Measurements from ENCODE around the gene OR2D3.
"Not testable (repeated sequence)": the region's sequence is repeated elsewhere in the genome, so short reads cannot be mapped to it uniquely, and the experiment has no call there.

The OR2D3 gene, protein sequence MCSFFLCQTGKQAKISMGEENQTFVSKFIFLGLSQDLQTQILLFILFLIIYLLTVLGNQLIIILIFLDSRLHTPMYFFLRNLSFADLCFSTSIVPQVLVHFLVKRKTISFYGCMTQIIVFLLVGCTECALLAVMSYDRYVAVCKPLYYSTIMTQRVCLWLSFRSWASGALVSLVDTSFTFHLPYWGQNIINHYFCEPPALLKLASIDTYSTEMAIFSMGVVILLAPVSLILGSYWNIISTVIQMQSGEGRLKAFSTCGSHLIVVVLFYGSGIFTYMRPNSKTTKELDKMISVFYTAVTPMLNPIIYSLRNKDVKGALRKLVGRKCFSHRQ

DNA sequence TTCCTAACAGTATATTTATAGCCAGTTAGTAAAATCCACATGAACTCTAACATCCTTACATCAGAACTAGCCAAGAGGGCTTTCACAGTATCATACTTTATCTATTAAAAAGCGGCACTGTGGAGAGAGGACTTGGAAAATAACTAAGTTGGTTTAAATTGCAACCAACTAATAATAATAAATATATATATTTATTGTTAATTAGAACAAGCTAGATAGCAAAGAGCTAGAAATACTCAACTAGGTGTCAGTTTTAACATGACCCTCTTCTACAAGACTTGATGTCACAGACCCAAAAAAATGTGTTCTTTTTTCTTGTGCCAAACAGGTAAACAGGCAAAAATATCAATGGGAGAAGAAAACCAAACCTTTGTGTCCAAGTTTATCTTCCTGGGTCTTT lies at the start of gene OR2D3:
Gene OR2D3, plus strand, starts transcription at position 301 of the 400 bp plus-strand sequence. Its CDS starts 0 bp downstream, at position 301.
- no peak for DNase-seq

DNA sequence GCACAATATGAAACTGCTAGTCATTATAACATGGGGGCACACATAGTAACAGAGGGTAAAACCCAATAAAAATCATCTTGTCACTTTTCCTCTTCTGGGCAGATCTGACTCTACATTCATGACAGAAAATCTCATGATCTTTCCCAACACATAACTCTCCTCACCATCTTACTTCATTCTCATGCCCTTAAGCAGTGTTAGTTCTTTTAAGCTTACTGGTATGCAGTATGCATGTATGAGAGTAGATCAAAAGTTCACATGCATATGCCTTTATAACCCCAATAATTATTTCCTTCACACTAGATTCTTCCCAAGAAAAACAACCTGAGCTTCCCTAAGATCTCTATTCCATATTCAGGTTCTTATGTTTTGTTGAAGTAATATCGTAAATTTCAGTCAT lies 49.5 kb upstream of the OR2D3 start:
- no peak for DNase-seq

DNA sequence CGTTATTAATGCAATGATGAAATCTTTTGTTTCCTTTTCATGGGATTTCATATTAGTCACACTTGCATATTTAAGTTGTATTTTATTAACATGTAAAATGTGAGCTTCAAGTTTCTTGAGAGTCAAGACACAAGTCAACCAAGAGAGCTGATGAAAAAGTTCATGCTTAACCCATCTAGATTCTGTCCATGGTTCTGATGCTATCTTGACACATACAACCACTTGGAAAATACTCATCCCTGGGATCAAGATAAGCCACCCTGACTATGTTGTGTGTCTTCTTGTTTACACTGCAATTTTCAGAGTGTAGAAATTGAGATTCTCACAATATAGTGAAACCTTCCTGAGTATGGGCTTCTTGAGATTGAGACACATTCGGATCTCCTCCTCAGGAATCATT lies 45.0 kb upstream of the OR2D3 start:
- DNase-seq = no peak

DNA sequence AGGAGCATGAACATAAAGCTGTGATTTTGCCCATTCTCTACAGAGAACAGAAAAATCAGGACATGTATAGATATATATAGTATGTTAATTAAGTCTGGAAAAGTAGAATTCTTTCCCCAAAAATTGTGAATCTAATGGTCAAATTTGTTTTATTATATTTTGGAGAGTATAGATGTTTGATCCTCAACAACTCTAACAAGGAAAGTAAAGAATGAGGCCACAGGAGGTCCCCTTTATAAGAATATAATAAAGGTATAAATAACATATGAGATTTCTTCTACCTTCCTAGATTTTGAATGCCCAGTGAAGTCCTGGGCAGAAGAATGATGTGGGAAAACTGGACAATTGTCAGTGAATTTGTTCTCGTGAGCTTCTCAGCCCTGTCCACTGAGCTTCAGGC lies 44.5 kb upstream of the OR2D3 start, which contains the start of gene OR10A4:
Gene OR10A4, plus strand, starts transcription at position 301 of the 400 bp plus-strand sequence. Its CDS starts 23 bp downstream, at position 324.
- no peak for DNase-seq

DNA sequence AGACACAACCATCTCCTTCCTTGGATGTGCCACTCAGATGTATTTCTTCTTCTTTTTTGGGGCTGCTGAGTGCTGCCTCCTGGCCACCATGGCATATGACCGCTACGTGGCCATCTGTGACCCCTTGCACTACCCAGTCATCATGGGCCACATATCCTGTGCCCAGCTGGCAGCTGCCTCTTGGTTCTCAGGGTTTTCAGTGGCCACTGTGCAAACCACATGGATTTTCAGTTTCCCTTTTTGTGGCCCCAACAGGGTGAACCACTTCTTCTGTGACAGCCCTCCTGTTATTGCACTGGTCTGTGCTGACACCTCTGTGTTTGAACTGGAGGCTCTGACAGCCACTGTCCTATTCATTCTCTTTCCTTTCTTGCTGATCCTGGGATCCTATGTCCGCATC lies 43.9 kb upstream of the OR2D3 start:
- DNase-seq = no peak

DNA sequence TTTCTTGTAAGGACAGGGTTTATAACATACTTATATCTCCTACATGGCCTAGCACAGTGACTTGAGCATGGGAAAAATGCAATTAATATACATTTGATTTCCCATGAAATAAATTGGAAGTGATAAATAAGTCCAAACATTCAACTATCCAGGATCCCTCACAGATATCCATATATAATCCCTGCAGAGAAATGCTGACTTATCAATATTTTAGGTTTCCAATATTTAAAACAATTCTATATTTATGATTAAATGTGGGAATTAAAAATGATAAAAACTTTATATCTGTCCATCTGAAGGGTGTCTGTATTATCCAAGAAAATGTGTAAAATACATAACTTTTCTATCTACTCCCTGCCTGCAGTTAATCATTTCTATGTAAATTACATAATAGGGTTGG lies 38.1 kb upstream of the OR2D3 start:
- no peak for DNase-seq

DNA sequence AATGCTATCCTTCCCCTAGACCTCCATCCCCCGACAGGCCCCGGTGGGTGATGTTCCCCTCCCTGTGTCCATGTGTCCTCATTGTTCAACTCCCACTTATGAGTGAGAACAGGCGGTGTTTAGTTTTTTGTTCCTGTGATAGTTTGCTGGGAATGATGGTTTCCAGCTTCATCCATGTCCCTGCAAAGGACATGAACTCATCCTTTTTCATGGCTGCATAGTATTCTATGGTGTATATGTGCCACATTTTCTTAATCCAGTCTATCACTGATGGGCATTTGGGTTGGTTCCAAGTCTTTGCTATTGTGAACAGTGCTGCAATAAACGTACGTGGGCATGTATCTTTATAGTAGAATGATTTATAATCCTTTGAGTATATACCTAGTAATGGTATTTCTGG lies 33.1 kb upstream of the OR2D3 start:
- not testable (repeated sequence) for DNase-seq

DNA sequence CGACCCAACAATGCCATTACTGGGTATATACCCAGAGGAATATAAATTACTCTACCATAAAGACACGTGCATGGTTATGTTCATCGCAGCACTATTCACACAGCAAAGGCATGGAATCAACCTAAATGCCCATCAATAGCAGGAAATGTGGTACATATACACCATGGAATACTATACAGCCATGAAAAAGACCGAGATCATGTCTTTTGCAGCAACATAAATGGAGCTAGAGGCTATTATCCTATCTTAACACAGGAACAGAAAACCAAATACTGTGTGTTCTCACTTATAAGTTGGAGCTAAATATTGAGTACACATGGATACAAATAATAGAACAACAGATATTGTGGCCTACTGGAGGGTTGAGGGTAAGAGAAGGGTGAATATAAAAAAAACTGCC lies 32.0 kb upstream of the OR2D3 start:
- no peak for DNase-seq

DNA sequence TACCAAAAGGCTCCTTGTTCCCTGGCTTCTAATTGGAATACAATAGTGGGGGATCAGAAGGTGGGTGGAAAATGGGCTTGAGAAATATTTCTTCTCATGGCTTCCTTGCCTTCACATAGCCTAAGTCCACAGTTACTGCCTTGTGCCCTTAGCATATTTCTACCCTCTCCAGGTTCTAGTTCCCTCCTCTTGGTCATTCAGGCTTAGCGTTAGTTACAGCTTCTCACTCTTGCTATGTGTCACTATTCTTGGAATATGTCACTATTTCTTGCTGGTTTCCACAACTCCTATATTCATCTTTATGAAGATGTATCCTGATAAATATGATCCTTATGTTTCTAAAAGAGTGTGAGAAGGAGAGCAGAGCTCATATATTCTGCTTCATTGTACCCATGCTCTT lies 31.0 kb upstream of the OR2D3 start:
- DNase-seq = no peak

DNA sequence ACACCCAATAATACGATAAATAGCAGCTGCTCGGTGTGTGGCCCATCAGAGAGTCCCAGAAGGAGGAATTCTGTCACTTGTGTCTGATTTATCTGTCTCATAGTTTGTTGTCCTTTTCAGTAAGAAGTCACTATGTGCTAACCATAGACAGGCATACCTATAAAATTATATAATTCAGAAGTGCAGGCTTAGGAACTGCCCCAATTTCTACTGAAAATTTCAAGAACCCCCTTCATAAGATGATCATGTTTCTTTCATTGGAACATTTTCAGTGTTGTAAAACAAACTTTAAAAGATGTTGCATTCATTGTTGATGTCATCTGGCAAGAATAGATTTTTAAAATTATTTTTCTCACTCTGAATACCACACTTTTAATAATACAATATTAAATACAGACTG lies 28.4 kb upstream of the OR2D3 start, which contains the start of gene OR2D2:
Gene OR2D2, minus strand, starts transcription at position 101 of the 400 bp plus-strand sequence. Its CDS starts 0 bp downstream, at position 101.
- no peak for DNase-seq

DNA sequence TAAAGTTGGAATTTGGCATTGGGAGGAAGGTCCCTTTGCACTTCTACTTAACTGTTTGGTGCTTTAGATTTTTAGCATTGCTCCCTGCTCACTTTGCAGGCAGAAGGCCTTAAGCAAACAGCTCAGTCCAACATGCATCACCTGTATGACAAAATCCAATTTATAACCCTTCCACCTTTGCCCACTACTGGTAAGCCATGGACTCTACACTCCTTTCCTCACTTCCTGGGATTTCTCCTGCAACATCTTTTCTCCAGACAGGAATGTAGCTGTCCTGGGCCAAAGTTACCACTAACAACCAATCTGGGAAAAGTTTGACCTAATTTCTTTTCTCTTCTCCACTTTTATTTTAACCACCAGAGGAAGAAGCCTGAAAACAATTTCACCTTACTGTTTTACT lies 26.7 kb upstream of the OR2D3 start:
- no peak for DNase-seq

DNA sequence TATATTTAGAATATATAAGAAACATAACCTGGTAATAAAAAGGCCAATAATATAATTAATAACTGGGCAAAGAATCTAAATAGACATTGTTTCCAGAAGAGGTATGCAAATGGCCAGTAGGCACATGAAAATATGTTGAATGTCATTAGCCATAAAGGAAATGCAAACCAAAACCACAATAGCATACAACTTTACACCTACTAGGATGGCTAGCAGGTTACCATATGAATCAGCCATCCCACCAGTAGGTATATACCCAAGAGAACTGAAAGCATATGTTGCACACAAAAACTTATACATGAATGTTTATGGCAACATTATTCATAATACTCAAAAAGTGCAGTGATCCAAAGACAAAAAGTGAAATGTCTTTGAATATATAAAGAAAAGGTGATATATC lies 25.8 kb upstream of the OR2D3 start:
- no peak for DNase-seq

DNA sequence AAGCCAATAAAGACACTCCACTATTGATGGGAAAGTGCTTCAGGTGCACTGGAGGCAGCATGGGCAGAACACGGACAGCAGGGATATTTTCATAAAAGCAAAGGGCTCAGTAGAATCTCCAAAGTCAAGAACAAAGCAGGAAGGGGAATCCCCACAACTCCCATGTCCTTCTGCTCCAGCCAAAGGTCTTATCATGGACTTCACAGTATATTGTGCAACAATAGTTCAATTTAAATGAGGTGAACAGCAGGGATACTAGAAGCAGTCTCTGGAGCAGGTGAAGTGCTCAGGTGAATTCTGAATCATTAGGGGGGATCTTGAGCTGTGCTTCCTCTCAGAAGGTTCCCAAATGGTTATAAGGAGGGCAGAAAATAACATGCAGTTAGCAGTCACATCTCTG lies 21.9 kb upstream of the OR2D3 start:
- DNase-seq = no peak

DNA sequence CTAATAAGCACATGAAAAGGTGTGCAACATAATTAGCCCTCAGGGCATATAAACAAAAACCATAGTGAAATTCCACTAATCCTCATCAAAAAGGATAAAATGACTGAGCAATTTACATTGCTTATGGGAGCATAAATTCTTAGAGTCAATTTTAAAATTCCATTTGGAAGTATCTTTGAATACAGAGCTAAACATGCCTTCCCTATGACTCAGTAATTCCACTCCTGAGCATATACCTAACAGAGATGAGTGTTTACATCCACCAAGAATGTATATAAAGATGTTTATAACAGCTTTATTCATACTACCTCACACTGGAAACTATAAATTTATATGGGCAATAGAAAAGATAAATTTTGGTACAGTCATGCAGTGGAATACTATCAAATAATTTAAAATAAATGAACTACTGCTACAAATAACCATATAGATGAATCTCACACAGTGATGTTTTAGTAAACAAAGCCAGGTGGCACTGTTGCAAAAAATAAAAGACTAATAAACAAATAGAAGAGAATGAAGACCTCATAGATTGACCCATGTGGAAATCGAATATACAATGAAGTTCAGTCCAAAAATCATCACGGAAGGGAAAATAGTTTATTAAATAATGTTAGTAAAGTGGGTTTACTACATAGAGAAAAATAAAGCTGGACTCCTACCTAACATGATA lies 20.3 kb upstream of the OR2D3 start:
- DNase-seq = no peak

DNA sequence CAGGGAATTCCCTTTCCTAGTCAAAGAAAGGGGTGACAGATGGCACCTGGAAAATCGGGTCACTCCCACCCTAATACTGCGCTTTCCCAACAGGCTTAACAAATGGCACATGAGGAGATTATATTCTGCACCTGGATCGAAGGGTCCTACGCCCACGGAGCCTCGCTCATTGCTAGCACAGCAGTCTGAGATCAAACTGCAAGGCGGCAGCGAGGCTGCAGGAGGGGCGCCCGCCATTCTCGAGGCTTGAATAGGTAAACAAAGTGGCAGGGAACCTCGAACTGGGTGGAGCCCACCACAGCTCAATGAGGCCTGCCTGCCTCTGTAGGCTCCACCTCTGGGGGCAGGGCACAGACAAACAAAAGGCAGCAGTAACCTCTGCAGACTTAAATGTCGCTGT lies 16.0 kb upstream of the OR2D3 start:
- DNase-seq = not testable (repeated sequence)

DNA sequence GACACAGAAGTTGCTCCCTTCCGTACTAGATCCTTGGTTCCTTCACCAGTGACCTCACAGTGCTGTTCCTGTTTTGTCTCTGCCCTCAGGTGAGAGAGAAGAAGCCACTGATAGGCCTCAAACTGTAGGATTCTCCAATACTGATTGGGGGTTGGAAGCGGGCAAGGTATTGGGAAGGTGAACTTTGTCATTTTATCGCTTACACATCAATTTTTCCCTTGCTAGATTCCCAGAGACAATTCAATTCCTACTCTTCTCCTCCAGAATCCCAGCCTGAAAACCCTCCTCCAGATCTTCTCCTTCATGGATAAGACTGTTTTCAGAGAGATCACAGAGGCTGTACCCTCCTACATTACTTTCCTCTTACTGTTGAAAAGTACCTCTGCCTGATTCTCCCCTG lies 9.4 kb upstream of the OR2D3 start:
- DNase-seq = no peak

DNA sequence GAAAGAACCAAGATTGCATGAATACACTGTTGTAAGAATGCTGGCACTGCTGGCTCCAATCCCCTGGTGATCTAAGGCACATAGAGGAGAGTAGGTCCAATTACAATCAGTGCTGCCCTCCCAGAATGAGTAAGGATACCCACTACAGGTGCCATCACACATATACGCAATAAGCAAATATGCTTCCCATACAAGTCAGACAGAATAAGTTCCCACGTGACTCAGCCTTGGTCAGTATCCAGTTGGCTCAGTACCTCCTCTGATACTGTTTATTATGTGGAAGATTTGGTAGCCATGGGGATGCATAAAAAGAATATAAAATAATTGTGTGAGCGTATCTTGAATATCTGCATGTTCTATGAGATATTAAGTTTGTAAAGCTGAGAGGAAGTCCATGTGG lies 8.9 kb upstream of the OR2D3 start:
- no peak for DNase-seq

DNA sequence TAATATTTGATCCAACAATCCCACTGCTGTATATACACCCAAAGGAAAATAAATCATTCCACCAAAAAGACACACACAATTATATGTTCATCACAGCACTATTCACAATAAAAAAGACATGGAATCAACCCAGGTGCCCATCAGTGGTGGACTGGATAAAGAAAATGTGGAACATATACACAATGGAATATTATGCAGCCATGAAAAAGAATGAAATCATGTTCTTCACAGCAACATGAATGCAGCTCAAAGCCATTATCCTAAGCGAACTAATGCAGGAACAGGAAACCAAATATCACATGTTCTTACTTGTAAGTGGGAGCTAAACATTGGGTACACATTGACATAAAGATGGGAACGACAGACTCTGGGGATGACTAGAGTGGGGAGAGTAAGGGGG lies 1.1 kb upstream of the OR2D3 start:
- no peak for DNase-seq

DNA sequence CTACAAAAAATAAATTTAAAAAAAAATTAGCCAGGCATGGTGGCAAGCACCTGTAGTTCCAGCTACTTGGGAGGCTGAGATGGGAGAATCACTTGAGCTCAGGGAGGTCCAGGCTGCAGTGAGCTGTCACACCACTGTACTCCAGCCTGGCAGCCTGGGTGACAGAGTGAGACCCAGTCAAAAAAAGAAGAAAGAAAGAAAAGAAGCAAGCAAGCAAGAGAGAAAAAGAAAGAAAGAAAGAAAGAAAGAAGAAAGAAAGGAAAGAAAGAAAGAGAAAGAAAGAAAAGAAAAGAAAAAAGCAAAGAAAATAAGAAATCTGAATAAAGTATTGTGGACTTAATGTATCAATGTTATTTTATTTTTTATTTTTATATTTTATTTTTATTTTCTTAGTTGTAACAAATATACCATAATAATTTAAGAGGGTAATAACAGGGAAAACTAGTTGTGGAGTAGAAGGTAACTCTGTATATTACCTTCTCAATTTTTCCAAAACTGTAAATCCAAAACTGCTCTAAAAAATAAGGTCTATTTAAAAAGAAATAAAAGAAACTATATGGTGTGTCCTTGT lies 4.3 kb downstream of the OR2D3 start:
- no peak for DNase-seq

DNA sequence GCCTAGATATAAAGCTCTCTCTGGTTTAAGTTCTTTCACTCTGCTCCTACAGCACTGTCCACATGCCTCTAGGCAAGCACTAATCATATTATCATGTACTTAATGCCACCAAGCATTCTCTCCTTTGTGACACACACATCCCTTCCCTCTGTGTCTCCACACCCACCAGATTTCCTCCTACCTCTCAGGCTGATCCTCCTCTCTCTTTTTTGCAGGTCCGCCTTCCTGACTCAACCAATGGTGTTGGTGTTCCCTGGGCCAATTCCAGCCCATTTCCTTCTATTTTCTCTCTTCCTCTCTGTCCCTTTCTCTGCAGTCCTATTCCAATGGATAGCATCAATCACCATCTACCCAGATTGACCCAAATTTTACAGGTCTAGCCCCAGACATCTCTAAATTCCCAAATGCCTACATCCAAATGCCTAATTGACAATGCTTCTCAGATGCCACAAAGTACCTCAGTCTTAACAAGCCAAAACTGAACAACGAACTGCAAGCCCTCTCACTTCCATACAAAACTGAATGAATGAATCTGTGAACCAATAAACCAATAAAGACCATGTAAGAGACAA lies 4.9 kb downstream of the OR2D3 start:
- no peak for DNase-seq

DNA sequence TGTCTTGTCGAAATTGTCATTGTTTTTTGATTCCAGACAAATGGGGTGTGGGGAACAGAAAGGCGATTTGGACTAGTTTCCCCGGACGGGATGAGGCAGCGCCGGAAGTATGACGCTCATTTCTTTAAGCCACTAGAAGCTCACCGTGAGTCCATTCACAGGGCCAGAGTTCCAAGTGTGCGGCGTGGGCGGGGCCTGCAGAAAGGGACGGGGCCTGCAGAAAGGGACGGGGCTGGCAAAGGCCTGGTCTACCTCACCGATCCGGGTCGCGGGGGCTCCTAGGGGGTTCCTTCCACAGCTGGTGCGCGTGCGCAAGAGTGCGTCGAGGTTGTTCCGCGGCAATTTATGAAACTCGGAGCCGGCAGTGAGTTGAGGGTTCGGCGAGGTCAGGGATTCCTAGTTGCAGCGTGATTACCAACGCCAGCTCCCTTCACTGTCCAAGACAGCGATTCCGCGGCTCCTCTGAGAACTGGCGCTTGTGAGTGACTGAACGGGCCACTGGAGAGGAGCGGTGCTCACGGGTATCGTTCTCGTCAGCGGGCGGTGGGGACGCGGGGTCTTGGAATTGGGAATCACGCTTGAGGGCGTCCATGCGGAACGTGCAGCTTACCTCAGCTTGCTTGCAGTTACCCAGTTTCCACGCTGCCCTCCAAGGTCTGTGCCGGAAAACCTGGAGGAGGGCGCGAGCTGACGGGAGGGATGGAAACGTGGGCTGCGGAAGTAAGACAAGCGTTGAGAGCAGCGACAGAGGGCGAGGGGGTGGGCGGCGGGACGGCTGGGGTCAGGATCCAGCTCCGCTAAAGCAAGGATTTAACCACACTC lies 5.6 kb downstream of the OR2D3 start, which contains the start of gene ZNF215:
Gene ZNF215, plus strand, starts transcription at position 219 of the 822 bp plus-strand sequence. CDS start 5,847 bp downstream, outside the sequence.
- peak; percentile 3 for DNase-seq

DNA sequence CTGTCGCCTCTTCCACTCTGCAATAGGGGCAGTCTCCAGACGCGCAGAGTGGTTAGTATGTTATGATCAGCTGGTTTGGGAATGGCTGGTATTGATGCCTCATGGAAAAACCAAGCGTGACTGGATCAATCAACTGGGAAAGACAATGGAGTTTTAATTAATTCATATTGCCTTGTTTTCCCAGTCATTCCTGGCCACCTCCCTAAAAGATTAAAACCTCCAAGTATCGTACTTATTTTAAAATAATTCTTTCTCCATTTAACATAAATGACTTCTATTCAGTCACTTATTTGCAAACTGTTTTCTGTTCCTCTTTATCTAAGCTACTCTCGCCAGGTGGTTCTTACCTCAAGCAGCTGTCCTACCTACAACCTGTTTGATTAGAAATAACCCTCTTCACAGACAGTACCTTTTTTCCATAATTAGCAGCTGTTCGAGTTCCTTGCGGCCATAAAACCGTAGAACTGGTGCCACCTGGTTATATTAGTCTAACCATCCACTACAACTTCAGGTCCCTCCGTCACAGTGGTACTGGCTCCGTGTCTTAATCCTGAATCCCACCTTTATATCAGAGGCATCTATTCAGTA lies 6.3 kb downstream of the OR2D3 start:
- DNase-seq = no peak
